ENCODE data around the gene C1orf35.
A peak's percentile ranks its signal among the peaks of the same experiment; 100 is the strongest.

C1orf35 gene

DNA sequence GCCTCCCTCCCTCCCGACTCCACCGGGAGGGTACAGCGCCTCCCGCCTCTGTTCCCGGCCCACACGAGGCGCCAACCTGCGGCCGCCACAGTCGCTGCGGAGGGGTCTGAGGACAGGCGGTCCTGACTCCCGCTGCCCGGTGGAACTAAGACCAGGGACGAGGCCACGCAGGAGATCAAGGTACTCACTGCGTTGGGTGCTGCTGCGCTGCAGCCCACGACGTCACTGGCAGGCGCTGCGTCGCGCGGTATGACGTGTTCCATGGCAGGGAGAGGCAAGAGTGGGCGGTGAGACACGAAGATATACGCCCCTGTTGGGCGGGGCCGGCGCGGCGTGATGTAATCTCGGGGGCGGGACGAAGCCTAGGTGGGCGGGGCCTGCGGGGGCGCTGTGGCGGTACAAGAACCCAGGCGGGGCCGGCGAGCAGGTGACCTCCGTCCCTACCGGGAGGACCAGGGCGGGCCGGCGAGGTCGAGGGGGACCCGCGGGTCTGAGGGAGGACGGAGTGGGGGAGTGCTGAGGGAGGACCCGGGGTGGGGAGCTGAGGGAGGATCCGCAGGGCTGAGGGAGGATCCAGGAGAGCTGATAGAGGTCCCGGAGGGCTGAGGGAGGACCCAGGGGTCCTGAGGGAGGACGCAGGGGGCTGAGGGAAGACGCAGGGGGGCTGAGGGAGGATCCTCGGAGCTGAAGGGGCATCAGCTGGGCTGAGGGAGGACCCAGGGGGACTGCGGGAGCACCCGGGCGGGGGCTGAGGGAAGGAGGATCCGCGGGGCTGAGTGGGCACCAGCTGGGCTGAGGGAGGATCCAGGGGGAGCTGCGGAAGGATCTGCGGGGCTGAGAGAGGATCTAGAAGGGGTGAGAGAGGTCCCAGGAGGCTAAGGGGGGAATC lies 6.2 kb upstream of the C1orf35 start, which contains the start of gene MRPL55:
TSS of gene MRPL55 (minus strand) at position 227 of the 889 bp plus-strand sequence. CDS start 1,039 bp downstream, outside the sequence.
- no peaks in the 10 kb centered on the region for H3K27me3 Mint-ChIP-seq (ENCODE audit: low read depth)

DNA sequence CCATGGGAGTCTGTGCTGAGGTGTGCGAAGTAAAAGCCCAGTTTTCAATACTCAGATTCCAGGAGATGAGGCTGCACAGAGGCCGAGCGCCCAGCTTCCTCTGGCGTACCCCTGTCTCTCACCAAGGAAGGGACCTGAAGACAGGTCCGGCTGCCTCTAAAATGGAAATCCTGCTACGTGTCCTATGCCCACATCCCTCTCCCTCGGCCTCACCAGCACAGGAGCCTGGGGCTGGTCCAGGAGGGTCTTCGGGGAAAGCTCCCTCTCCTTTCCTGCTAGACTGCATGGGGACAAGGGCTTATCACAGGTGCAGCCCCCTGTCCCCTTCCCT lies 5.6 kb upstream of the C1orf35 start:
- Mint-ChIP-seq H3K27me3 (ENCODE audit: low read depth) (no peaks in the 10 kb centered on the region), H3K4me1 (ENCODE audit: low read depth) (peaks cover 24% of the 10 kb centered on the region), H3K4me3 (peak overlapping the region; percentile 92), H3K9me3 (no peaks in the 10 kb centered on the region), H3K27ac (peak overlapping the region; percentile 95), H3K36me3 (ENCODE audit: low read depth) (peaks cover 6% of the 10 kb centered on the region)
- no peak for DNase-seq (ENCODE audit: low spot score)

More for the DNA sequence above, 6.2 kb upstream of the C1orf35 start, which contains the start of gene MRPL55:
- Mint-ChIP-seq H3K9me3 (no peaks in the 10 kb centered on the region), H3K4me3 (peak within 1 kb of the TSS; percentile 92), H3K36me3 (ENCODE audit: low read depth) (peaks cover 6% of the 10 kb centered on the region), H3K27ac (peak within 1 kb of the TSS; percentile 95), H3K4me1 (ENCODE audit: low read depth) (peaks cover 20% of the 10 kb centered on the region)
- peak; percentile 98 for DNase-seq (ENCODE audit: low spot score)

DNA sequence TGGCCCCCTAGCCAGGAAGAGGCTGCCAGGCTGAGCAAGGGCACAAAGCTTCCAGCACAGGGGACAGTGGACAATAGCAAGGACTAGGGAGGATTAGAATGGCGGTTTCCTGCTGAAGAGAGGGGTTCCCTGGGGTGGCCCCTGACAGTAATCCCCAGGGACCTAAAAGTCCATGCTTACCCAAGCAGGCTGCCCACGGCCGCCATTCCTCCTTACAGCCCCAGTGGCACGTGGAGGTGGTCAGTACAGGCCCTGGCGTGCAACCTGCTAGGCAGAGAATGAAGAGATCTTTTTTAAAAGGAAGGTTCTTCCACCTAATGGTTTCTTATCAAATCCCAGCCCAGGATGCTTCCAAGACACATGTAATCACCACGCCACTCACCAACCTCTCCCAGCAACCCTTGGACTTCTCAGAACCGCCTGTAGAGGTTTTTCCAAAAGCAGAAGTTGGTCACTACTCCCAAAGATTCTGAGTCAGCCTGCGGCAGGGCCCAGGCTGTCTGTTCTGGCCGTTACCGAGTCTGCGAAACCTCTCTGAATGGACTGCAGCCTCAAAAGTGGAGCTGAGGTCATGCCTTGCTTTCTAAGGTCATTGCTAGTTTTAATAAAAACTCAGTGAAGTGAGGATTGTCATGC lies 5.0 kb upstream of the C1orf35 start:
- H3K4me1 Mint-ChIP-seq (ENCODE audit: low read depth): peaks cover 29% of the 10 kb centered on the region

DNA sequence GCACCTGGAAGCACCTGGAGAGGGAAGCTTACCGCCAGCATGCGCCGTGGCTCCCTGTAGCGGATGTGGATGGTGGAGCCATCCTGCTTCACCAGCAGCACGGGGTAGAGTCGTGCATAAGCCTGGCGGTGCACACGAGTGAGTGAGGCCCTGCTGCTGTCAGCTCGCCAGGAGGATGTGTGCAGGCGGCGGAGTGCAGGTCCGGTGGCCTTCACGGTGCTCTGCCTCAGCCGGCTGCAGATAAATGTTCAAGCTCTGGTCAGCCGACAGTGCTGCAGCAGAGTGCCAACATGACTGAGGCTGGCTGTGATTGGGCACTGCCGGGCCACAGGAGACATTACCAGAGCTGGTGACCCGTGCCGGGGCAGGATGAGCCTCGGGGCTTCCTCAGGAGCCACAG lies 4.5 kb upstream of the C1orf35 start:
- H3K36me3 Mint-ChIP-seq (ENCODE audit: low read depth): peaks cover 8% of the 10 kb centered on the region
- H3K27me3 Mint-ChIP-seq (ENCODE audit: low read depth): no peaks in the 10 kb centered on the region
- H3K27ac Mint-ChIP-seq: peak overlapping the region; percentile 95
- no peak for DNase-seq (ENCODE audit: low spot score)
- peaks cover 29% of the 10 kb centered on the region for H3K4me1 Mint-ChIP-seq (ENCODE audit: low read depth)
- no peaks in the 10 kb centered on the region for H3K9me3 Mint-ChIP-seq
- peak overlapping the region; percentile 92 for H3K4me3 Mint-ChIP-seq

More for the DNA sequence above, 5.0 kb upstream of the C1orf35 start:
- Mint-ChIP-seq H3K36me3 (ENCODE audit: low read depth) (peaks cover 8% of the 10 kb centered on the region), H3K27ac (peak overlapping the region; percentile 95), H3K27me3 (ENCODE audit: low read depth) (no peaks in the 10 kb centered on the region), H3K9me3 (no peaks in the 10 kb centered on the region), H3K4me3 (peak overlapping the region; percentile 92)
- no peak for DNase-seq (ENCODE audit: low spot score)

DNA sequence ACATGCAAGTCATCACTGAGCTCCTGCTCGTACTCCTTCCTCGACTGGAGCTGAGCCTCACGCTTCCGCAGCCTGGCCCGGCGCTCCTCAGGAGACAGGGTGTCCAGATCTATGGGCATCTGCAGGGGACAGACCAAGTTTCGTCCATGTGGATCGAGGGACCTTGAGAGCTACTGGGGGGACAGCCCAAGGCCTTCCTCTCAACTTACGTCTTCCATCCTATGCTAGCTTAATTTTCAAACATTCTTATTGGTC lies 3.6 kb upstream of the C1orf35 start:
- DNase-seq (ENCODE audit: low spot score): no peak
- Mint-ChIP-seq H3K27me3 (ENCODE audit: low read depth) (no peaks in the 10 kb centered on the region), H3K36me3 (ENCODE audit: low read depth) (peaks cover 8% of the 10 kb centered on the region), H3K27ac (no peak overlapping the region), H3K4me3 (peak overlapping the region; percentile 27), H3K4me1 (ENCODE audit: low read depth) (peaks cover 29% of the 10 kb centered on the region), H3K9me3 (no peaks in the 10 kb centered on the region)

DNA sequence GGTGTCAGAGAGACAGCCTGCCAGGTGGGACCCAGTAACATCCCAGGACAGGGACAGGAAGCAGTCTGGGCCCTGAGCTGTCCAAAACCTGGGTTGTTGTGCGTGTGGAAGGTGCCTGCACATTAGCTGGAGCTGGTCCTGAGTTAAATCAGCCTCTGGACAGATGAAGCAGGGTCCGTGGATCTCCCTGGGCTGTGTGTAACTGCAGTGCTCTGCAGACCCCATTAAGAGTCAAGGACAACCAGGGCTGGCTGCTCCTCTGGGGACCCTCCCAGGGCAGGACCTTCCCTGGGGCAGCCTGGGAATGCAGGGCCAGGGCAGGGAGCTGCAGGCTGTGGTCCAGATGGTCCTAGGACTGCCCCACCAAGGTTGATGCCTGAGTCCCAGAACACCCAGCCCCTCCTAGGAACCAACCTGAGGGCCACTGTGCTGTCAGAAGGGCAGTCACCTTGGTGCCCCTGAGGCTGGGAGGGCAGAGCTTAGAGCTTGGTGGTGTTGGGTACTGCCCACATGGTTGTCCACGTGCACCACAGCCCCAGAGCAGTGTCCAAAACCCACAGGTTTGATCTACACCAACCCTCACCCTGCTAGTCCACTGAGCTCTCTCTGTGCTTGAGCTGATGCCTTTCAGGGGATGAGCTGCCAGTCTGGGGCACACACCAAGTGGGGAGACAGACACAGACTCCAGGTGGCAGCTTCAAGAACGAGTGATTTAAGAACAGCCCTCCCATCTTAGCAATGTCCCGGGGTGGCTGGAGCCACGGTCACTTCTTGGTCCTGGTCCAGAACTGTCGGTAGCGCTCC lies 3.1 kb upstream of the C1orf35 start:
- Mint-ChIP-seq H3K27me3 (ENCODE audit: low read depth) (no peaks in the 10 kb centered on the region), H3K27ac (peak overlapping the region; percentile 55), H3K4me1 (ENCODE audit: low read depth) (peaks cover 33% of the 10 kb centered on the region), H3K36me3 (ENCODE audit: low read depth) (peaks cover 10% of the 10 kb centered on the region), H3K9me3 (no peaks in the 10 kb centered on the region), H3K4me3 (peak overlapping the region; percentile 27)
- no peak for DNase-seq (ENCODE audit: low spot score)

DNA sequence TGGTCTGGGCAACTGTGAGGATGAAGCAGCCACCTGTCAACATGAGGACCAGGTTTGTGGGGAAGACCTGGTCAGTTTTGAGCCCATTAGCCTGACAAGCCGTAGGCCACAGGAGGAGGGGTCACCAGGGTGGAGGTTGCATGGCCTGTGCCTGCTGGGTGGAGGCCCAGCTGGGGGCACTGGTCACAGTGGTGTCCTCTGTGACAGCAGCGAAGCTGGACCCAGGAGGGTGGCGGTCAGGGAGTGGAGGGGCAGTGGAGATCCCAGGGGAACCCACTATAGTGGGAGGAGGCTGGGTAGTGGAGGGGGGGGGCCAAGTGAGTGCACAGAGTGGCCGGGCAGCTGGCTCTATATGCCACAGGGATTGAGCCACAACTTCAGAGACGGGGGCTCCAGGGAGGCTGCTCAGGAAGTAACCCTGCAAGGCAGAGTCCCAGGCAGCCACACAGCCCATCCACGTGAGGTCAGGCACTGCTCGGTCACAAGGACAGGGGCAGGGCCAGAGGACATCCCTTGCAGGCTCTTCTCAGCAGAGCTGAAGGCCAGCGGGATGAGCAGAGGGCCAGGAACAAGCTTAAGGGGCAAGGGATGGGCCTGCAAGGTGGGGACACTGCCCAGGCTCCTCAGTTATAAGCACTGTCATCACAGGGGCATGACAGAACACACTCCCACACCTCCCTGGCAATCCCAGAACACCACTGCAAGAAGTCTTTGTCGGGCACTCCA lies 2.3 kb upstream of the C1orf35 start:
- Mint-ChIP-seq H3K27me3 (ENCODE audit: low read depth) (no peaks in the 10 kb centered on the region), H3K4me1 (ENCODE audit: low read depth) (peaks cover 31% of the 10 kb centered on the region), H3K36me3 (ENCODE audit: low read depth) (peaks cover 10% of the 10 kb centered on the region), H3K27ac (peak overlapping the region; percentile 45), H3K4me3 (no peak overlapping the region), H3K9me3 (no peaks in the 10 kb centered on the region)
- DNase-seq (ENCODE audit: low spot score): no peak

DNA sequence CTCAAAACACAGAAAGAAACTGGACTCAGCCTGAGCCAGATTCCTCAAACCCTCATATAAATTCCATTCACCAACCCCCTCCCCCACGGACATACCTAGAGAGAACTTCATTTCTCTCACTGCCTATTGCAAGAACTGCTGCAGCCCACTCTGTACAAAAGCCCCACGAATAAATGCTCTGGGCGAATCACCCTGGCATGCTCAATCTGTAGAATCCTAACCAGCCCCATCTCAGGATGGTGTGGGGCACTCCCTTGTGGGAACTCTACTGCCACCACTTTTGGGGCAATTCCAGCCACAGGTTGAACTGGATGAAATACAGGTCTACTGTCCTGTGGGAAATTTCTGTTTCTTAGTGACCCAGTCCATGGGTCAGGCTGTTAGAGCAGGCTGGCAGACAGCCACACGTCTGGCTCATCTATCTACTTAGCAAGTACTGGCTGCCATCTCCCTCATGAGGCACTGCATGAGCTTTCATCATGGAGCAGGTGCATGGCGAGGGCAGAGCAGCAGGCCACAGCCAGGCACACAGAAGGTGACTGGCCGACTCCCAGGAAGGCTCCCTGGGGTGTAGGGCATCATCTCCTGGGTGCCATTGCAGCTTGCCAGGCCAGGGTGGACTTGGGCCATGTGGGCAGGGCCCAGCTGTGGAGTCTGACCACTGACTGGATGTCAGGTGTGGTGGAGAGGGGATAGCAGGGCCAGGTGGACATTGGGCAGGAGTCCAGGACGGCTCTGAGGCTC lies 1.6 kb upstream of the C1orf35 start:
- Mint-ChIP-seq H3K9me3 (no peaks in the 10 kb centered on the region), H3K36me3 (ENCODE audit: low read depth) (peaks cover 15% of the 10 kb centered on the region)

DNA sequence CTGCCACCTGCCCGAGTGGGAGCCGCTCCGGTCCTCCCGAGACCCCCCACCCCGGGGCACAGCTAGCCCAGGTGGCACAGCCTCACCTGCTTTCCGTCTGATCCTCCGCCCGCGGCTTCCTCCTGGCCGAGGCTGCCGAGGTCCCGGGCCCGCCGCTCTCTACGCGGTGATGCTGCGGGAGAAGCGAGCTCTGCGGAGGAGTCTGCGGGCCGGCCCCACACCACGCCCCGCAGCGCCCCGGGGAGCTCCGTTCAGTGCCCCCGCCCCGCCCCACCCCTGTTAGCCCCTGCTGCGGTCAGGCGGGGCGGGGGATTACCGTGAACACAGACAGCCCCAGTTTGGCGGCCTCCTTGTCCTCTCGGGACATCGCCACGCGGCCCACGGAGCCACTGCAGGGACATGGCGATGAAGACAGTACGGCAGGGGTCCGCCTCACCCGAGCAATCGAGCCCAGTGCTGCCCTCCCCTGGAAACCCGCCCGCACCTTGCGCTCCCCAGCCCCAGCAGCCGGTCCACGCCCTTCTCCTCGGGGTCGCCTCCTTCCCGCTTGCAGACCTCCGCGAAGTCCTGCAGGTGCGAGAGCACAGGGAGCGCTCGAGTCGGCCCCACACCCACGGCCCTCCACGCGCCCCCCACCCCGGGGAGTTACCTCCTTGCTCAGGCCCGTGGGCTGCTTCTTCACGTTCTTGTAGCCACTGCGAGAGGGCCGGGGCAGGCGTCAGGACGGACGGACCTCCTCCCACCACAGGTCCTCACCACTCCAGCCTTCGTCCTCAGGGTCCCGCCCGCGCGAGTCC lies 933 bp downstream of the C1orf35 start:
- H3K27me3 Mint-ChIP-seq (ENCODE audit: low read depth): no peaks in the 10 kb centered on the region
- DNase-seq (ENCODE audit: low spot score): peak; percentile 42
- H3K36me3 Mint-ChIP-seq (ENCODE audit: low read depth): peaks cover 33% of the 10 kb centered on the region
- peak overlapping the region; percentile 76 for H3K4me3 Mint-ChIP-seq
- H3K27ac Mint-ChIP-seq: peak overlapping the region; percentile 80
- peaks cover 17% of the 10 kb centered on the region for H3K4me1 Mint-ChIP-seq (ENCODE audit: low read depth)
- H3K9me3 Mint-ChIP-seq: no peaks in the 10 kb centered on the region

More for the DNA sequence above, 1.6 kb upstream of the C1orf35 start:
- Mint-ChIP-seq H3K27me3 (ENCODE audit: low read depth) (no peaks in the 10 kb centered on the region), H3K4me3 (peak overlapping the region; percentile 92), H3K27ac (peak overlapping the region; percentile 96), H3K4me1 (ENCODE audit: low read depth) (peaks cover 25% of the 10 kb centered on the region)
- no peak for DNase-seq (ENCODE audit: low spot score)

DNA sequence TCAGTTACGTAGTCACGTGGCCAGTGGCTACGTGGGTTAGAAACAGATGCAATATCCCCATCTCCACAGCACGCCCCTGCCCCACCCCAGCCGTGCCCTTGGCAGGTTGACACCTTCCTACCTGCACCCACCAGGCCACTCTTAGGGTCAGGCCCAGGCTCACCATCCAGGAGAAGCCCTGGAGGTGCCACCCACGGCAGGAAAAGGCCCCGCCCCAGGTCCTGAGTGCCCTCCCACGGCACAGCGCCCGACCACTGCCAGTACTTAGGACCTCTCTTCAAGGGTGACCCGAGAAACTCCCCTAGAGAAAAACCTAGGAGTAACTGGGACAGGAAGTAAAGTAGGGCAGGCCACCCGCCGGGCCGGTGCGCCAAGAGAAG lies 1.5 kb downstream of the C1orf35 start:
- Mint-ChIP-seq H3K27me3 (ENCODE audit: low read depth) (no peaks in the 10 kb centered on the region), H3K27ac (peak overlapping the region; percentile 23), H3K36me3 (ENCODE audit: low read depth) (peaks cover 32% of the 10 kb centered on the region), H3K4me3 (peak overlapping the region; percentile 42), H3K4me1 (ENCODE audit: low read depth) (peaks cover 17% of the 10 kb centered on the region), H3K9me3 (no peaks in the 10 kb centered on the region)
- DNase-seq (ENCODE audit: low spot score): no peak

DNA sequence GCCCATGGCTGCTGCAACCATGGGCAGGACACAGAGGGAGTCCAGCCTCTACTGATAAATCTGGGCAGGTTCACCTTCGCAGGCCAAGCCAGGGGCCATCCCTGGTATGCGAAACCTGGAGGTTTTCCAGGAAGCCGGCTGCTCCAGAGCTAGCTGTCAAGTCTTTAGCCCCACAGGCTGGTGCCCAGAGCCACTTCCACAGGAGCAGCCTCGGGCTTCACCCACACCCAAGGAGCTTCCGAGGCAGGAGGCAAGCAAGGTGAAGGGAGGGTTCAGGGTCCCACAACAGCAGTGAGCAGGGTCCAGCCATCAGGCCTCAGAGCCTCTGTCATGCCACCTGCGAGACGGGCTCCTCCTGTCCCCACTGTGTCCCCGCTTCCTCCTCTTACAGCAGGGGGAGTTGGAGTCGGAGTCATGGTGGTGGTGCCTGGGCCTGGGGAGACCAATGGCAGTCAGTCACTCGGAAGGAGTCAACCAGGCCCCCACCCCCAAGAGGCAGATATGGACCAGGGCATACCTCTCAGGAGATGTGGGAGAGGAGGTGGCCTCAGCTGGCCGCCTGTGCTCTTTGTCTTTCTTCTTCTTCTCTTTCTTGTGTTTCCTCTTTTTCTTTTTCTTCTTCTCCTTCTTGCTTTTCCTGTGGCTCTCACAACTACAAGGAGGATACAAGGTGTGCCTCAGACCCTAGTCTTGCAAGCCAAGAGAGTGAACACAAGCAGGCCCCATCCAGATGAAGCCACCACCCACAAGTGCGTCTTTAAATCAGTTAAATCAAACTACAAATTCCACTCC lies 2.1 kb downstream of the C1orf35 start:
- H3K9me3 Mint-ChIP-seq: no peaks in the 10 kb centered on the region
- peak overlapping the region; percentile 42 for H3K4me3 Mint-ChIP-seq
- H3K36me3 Mint-ChIP-seq (ENCODE audit: low read depth): peaks cover 32% of the 10 kb centered on the region
- H3K4me1 Mint-ChIP-seq (ENCODE audit: low read depth): peaks cover 17% of the 10 kb centered on the region
- H3K27ac Mint-ChIP-seq: peak overlapping the region; percentile 23
- H3K27me3 Mint-ChIP-seq (ENCODE audit: low read depth): no peaks in the 10 kb centered on the region
- DNase-seq (ENCODE audit: low spot score): no peak

DNA sequence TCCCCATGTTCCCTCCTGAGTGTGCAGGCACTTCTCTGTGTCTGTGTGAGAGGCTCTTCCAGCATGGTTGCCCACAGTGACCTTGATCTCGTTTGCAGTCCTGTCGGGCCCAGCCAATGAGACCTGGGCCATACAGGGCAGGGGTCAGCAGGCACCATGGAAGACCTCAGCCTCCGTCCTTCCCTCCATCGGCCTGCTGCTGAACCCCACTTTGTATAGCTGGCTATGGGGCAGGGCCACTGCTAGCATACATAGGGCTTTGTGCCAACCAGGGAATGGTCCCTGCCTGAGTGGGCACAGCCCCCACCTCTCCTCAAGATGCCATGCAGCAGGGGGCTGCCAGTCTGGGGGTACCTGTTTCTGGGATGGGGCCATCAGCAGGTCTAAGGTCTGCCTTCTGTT lies 3.8 kb downstream of the C1orf35 start:
- Mint-ChIP-seq H3K36me3 (ENCODE audit: low read depth) (peaks cover 49% of the 10 kb centered on the region), H3K4me1 (ENCODE audit: low read depth) (peaks cover 19% of the 10 kb centered on the region), H3K27ac (no peak overlapping the region), H3K9me3 (peaks cover 13% of the 10 kb centered on the region), H3K4me3 (no peak overlapping the region), H3K27me3 (ENCODE audit: low read depth) (no peaks in the 10 kb centered on the region)
- DNase-seq (ENCODE audit: low spot score): no peak
